LNCAP (cell line): Measurements from ENCODE around the gene CALN1.

Source experiments
- CTCF ChIP-seq: fragments of 450-650 bp; IDR thresholded peaks from 2 replicates; pipeline ENCODE4 v1.5.1; 2017; ENCODE audit warnings: mild to moderate bottlenecking

CALN1 gene

GRCh38 chr7:72069263-72069662 is 342.9 kb downstream of the CALN1 start:
- no peak for TF ChIP-seq CTCF

GRCh38 chr7:72064916-72065315 is 347.2 kb downstream of the CALN1 start:
- TF ChIP-seq CTCF: no peak

- TF ChIP-seq CTCF: no peak
Measured at GRCh38 chr7:72063330-72063729, 348.8 kb downstream of the CALN1 start.

GRCh38 chr7:72062666-72063065 is 349.5 kb downstream of the CALN1 start:
- no peak for TF ChIP-seq CTCF

- no peak for TF ChIP-seq CTCF
Measured at GRCh38 chr7:72059925-72060324, 352.2 kb downstream of the CALN1 start.

GRCh38 chr7:72058579-72058978 is 353.6 kb downstream of the CALN1 start:
- TF ChIP-seq CTCF: no peak

GRCh38 chr7:72057796-72058195 is 354.3 kb downstream of the CALN1 start:
- TF ChIP-seq CTCF: no peak

- TF ChIP-seq CTCF: no peak
Measured at GRCh38 chr7:72057231-72057630, 354.9 kb downstream of the CALN1 start.
